IMR-90 (cell line): ENCODE data around the gene TMEM121B. TPM values are rescaled to one million over a fixed set of nuclear protein-coding genes. Genes with fewer than 3 reads are reported as not detected.

Source experiments
- ATAC-seq: fragments of 200-7000 bp; cut with Tn5 transposase; 2 replicates; pipeline ENCODE4 v1.9.1; 2020; ENCODE audit warnings: low read depth, mild to moderate bottlenecking, moderate library complexity
- BruUV-seq: library from RNA; stranded (reverse); fragments of 400-500 nt; replicated peaks from 2 replicates; lab custom pipeline; 2021; lab: Mats Ljungman, UMichigan
- CTCF ChIA-PET: fragments of 300-600 bp; formaldehyde crosslinking; extraction: SDS; loops from one replicate; lab custom pipeline; 2021; ENCODE audit warnings: antibody characterized with exemption; lab: Yijun Ruan, JAX
- POLR2A ChIA-PET: fragments of 300-600 bp; sonication (Branson Sonifier 250); formaldehyde crosslinking; loops from one replicate; lab custom pipeline; 2022; ENCODE audit warnings: antibody characterized with exemption; ENCODE audit not compliant: unreplicated experiment; lab: Charles Lee
- DNase-seq: peaks from one replicate; pipeline ENCODE4 v3.0.0; 2013
- H2AFZ ChIP-seq: replicated peaks from 2 replicates; pipeline ENCODE3; 2013; ENCODE audit warnings: low read length, mild to moderate bottlenecking; ENCODE audit not compliant: poor library complexity
- H2AK5ac ChIP-seq: 2 replicates; pipeline ENCODE4 v1.6.1; 2013; ENCODE audit warnings: low read depth, low read length, inconsistent platforms
- H2AK9ac ChIP-seq: replicated peaks from 2 replicates; pipeline ENCODE3; 2013; ENCODE audit warnings: mild to moderate bottlenecking, low read depth, low read length, moderate library complexity; ENCODE audit not compliant: poor library complexity
- H2BK120ac ChIP-seq: 2 replicates; pipeline ENCODE4 v1.6.1; 2013; ENCODE audit warnings: low read depth, low read length, inconsistent platforms
- H2BK15ac ChIP-seq: 3 replicates; pipeline ENCODE4 v1.6.1; 2013; ENCODE audit warnings: low read depth, low read length, inconsistent platforms
- H2BK20ac ChIP-seq: 2 replicates; pipeline ENCODE4 v1.6.1; 2013; ENCODE audit warnings: low read depth, mild to moderate bottlenecking, inconsistent platforms, low read length, moderate library complexity
- H2BK5ac ChIP-seq: 2 replicates; pipeline ENCODE4 v1.6.1; 2013; ENCODE audit warnings: mild to moderate bottlenecking, low read depth, low read length, inconsistent platforms; ENCODE audit not compliant: poor library complexity, severe bottlenecking
- H3K14ac ChIP-seq: replicated peaks from 2 replicates; pipeline ENCODE4 v1.6.1; 2013; ENCODE audit warnings: low read depth, low read length, inconsistent platforms
- H3K18ac ChIP-seq: 2 replicates; pipeline ENCODE4 v1.6.1; 2013; ENCODE audit warnings: low read depth, low read length, control low read depth
- H3K23ac ChIP-seq: 2 replicates; pipeline ENCODE4 v1.6.1; 2013; ENCODE audit warnings: low read depth, low read length, inconsistent platforms
- H3K27ac ChIP-seq: 2 replicates; pipeline ENCODE4 v1.5.1; 2013; ENCODE audit warnings: mild to moderate bottlenecking, control low read depth, low read length; ENCODE audit not compliant: insufficient read depth
- H3K27me3 ChIP-seq: 2 replicates; pipeline ENCODE4 v1.6.1; 2013; ENCODE audit warnings: low read length; ENCODE audit not compliant: control insufficient read depth, insufficient read depth
- H3K36me3 ChIP-seq: 2 replicates; pipeline ENCODE4 v1.6.1; 2013; ENCODE audit warnings: low read length, mixed read lengths; ENCODE audit not compliant: control insufficient read depth, insufficient read depth
- H3K4ac ChIP-seq: 2 replicates; pipeline ENCODE4 v1.6.1; 2013; ENCODE audit warnings: low read depth, low read length, inconsistent platforms
- H3K4me1 ChIP-seq: 2 replicates; pipeline ENCODE4 v1.6.1; 2013; ENCODE audit warnings: low read length, mixed read lengths; ENCODE audit not compliant: control insufficient read depth, insufficient read depth
- H3K4me2 ChIP-seq: 2 replicates; pipeline ENCODE4 v1.6.1; 2013; ENCODE audit warnings: low read depth, mild to moderate bottlenecking, control low read depth, low read length, moderate library complexity
- H3K4me3 ChIP-seq: 2 replicates; pipeline ENCODE4 v1.5.1; 2013; ENCODE audit warnings: low read depth, mild to moderate bottlenecking, control low read depth, low read length, moderate library complexity; ENCODE audit not compliant: insufficient read depth
- H3K56ac ChIP-seq: 2 replicates; pipeline ENCODE4 v1.6.1; 2013; ENCODE audit warnings: low read length, inconsistent platforms; ENCODE audit not compliant: insufficient read depth; ENCODE audit errors: extremely low read depth
- H3K79me1 ChIP-seq, 2 experiments: 2 replicates each; pipeline ENCODE4 v1.6.1; 2013; ENCODE audit warnings: low read length in 2 of 2, inconsistent platforms in 1 of 2, low read depth in 1 of 2
- H3K9ac ChIP-seq: 2 replicates; pipeline ENCODE4 v1.6.1; 2013; ENCODE audit warnings: low read depth, low read length, control low read depth
- H3K9me1 ChIP-seq: 2 replicates; pipeline ENCODE4 v1.6.1; 2013; ENCODE audit warnings: low read length, inconsistent platforms; ENCODE audit not compliant: insufficient read depth
- H3K9me3 ChIP-seq: 2 replicates; pipeline ENCODE4 v1.6.1; 2013; ENCODE audit warnings: low read length; ENCODE audit not compliant: control insufficient read depth, insufficient read depth
- H4K20me1 ChIP-seq: 2 replicates; pipeline ENCODE4 v1.6.1; 2013; ENCODE audit warnings: low read length, inconsistent platforms; ENCODE audit not compliant: insufficient read depth
- H4K5ac ChIP-seq: 2 replicates; pipeline ENCODE4 v1.6.1; 2013; ENCODE audit warnings: mild to moderate bottlenecking, low read depth, low read length, control low read depth
- H4K8ac ChIP-seq, 2 experiments: 2 replicates each; pipeline ENCODE4 v1.6.1; 2013; ENCODE audit warnings: low read depth in 2 of 2, low read length in 2 of 2, control low read depth in 1 of 2, inconsistent platforms in 1 of 2
- H4K91ac ChIP-seq: 2 replicates; pipeline ENCODE4 v1.6.1; 2013; ENCODE audit warnings: low read depth, low read length, inconsistent platforms; ENCODE audit not compliant: insufficient read depth
- BHLHE40 ChIP-seq: fragments of 150-350 bp; IDR thresholded peaks from 2 replicates; pipeline ENCODE4 v1.6.1; 2016; ENCODE audit warnings: mild to moderate bottlenecking, low read depth, low read length
- CEBPB ChIP-seq: IDR thresholded peaks from 2 replicates; pipeline ENCODE4 v1.6.1; 2012; ENCODE audit warnings: low read depth, low read length, improper control_type of control experiment
- ELK1 ChIP-seq: fragments of 150-350 bp; IDR thresholded peaks from 2 replicates; pipeline ENCODE4 v1.6.1; 2016; ENCODE audit warnings: low read depth, mild to moderate bottlenecking, low read length, moderate library complexity, borderline replicate concordance
- MAFK ChIP-seq: IDR thresholded peaks from 2 replicates; pipeline ENCODE4 v1.6.1; 2012; ENCODE audit warnings: low read depth, low read length, improper control_type of control experiment
- RFX5 ChIP-seq: IDR thresholded peaks from 2 replicates; pipeline ENCODE4 v1.8.0; 2012; ENCODE audit warnings: low read depth, mild to moderate bottlenecking, low read length, moderate library complexity
- WGBS, 2 experiments: methylation state at CpG; one replicate each; pipeline versions ENCODE4 v1.1.5 to v1.1.7; 2013; ENCODE audit warnings: missing lambda C conversion rate in 2 of 2; ENCODE audit not compliant: insufficient read length in 1 of 2; ENCODE audit errors: extremely low coverage in 2 of 2; 5-methylcytosine and 5-hydroxymethylcytosine counted together
- dilution Hi-C: fragments of 300-500 bp; cut with HindIII; formaldehyde crosslinking; loops from one replicate; pipeline ENCODE4 v1.14.3; 2018; ENCODE audit warnings: low sequenced_read_pairs; ENCODE audit not compliant: unreplicated experiment
- in situ Hi-C: fragments of 300-500 bp; cut with MboI; formaldehyde crosslinking; loops from 3 replicates; pipeline ENCODE4 v1.14.3; 2019; ENCODE audit warnings: low sequenced_read_pairs, inconsistent platforms, mixed read lengths
- intact Hi-C: fragments of 100-400 bp; cut with micrococcal nuclease; formaldehyde crosslinking; loops from 2 replicates; pipeline ENCODE4 v1.10.0; 2022
- polyA plus RNA-seq, 3 experiments: library from polyadenylated mRNA; depleted of rRNA; stranded (reverse); fragments of >200 nt; gene quantifications; 2 replicates each; pipeline ENCODE4 v1.2.3, GENCODE V29; 2012; ENCODE audit warnings: low replicate concordance in 1 of 3
- total RNA-seq: library from RNA; depleted of rRNA; stranded (reverse); fragments of >200 nt; gene quantifications from 2 replicates; pipeline ENCODE4 v1.2.3, GENCODE V29; 2012
- TF ChIP-seq, protein P1 (sequence below): conservative IDR thresholded peaks from 2 replicates; pipeline ENCODE4 v1.5.1; 2012; ENCODE audit warnings: mild to moderate bottlenecking, low read depth, low read length, improper control_type of control experiment
- TF ChIP-seq, protein P2 (sequence below): fragments of 150-350 bp; IDR thresholded peaks from 2 replicates; pipeline ENCODE4 v1.6.1; 2017; ENCODE audit warnings: mild to moderate bottlenecking, antibody characterized with exemption, low read length, low read depth

TMEM121B gene
- total and polyA plus RNA-seq, 2 of the 4 experiments (the other 2 are of a cell fraction) = under 0.01 to 0.29 TPM

- POLR2A ChIA-PET = no interaction called here
- no TSS peak for BruUV-seq
- H3K4ac ChIP-seq = no peak overlapping the region
Observed at GRCh38 chr22:17091851-17092250, 29.3 kb downstream of the TMEM121B start.

More at GRCh38 chr22:17091851-17092250, 29.3 kb downstream of the TMEM121B start:
- Histone ChIP-seq H2BK120ac (no peak overlapping the region), H3K14ac (no peak overlapping the region), H3K4me3 (no peak overlapping the region), H3K56ac (no peak overlapping the region), H3K79me1 (peaks cover 20 to 63% of the 10 kb centered on the region in 2 experiments), H3K9me3 (no peaks in the 10 kb centered on the region), H2BK20ac (no peak overlapping the region), H3K27me3 (no peaks in the 10 kb centered on the region), H4K8ac (no peak overlapping the region), H2AK5ac (no peak overlapping the region), H2AFZ (no peak overlapping the region), H4K20me1 (peaks cover 60% of the 10 kb centered on the region), H2BK15ac (no peak overlapping the region), H3K4me2 (no peak overlapping the region), H3K23ac (no peak overlapping the region), H3K9ac (no peak overlapping the region), H3K4me1 (peaks cover 7% of the 10 kb centered on the region), H2AK9ac (no peak overlapping the region), H4K5ac (no peak overlapping the region), H3K27ac (no peak overlapping the region), H3K9me1 (peaks cover 10% of the 10 kb centered on the region), H3K18ac (no peak overlapping the region), H3K36me3 (no peaks in the 10 kb centered on the region; the same call in 1 of the 2 replicates), H2BK5ac (no peak overlapping the region), H4K91ac (no peak overlapping the region)
- no peak for ATAC-seq
- TF ChIP-seq BHLHE40 (no peak), CEBPB (no peak), MAFK (no peak), ELK1 (no peak), RFX5 (no peak)
- TF ChIP-seq, protein P1, sequence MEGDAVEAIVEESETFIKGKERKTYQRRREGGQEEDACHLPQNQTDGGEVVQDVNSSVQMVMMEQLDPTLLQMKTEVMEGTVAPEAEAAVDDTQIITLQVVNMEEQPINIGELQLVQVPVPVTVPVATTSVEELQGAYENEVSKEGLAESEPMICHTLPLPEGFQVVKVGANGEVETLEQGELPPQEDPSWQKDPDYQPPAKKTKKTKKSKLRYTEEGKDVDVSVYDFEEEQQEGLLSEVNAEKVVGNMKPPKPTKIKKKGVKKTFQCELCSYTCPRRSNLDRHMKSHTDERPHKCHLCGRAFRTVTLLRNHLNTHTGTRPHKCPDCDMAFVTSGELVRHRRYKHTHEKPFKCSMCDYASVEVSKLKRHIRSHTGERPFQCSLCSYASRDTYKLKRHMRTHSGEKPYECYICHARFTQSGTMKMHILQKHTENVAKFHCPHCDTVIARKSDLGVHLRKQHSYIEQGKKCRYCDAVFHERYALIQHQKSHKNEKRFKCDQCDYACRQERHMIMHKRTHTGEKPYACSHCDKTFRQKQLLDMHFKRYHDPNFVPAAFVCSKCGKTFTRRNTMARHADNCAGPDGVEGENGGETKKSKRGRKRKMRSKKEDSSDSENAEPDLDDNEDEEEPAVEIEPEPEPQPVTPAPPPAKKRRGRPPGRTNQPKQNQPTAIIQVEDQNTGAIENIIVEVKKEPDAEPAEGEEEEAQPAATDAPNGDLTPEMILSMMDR = no peak
- TF ChIP-seq, protein P2, sequence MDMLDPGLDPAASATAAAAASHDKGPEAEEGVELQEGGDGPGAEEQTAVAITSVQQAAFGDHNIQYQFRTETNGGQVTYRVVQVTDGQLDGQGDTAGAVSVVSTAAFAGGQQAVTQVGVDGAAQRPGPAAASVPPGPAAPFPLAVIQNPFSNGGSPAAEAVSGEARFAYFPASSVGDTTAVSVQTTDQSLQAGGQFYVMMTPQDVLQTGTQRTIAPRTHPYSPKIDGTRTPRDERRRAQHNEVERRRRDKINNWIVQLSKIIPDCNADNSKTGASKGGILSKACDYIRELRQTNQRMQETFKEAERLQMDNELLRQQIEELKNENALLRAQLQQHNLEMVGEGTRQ = no peak
- no CpG with 5 or more reads among the region's 4 CpGs for WGBS, 2 experiments
- DNase-seq = no peak
- dilution Hi-C loops = no loop called here
- intact Hi-C loops = no loop called here
- CTCF ChIA-PET = interaction anchor here (0.7 kb wide), 1 partner anchor 78 kb away, joined by 3 read pairs; no protein-coding TSS in a partner anchor
- in situ Hi-C loops = loop anchor here (25.0 kb wide), 1 partner anchor 720 kb away; no protein-coding TSS in a partner anchor
